ENCODE results near the gene KLHL29. TPM values are rescaled to one million over a fixed set of nuclear protein-coding genes. Genes with fewer than 3 reads are reported as not detected.

The KLHL29 gene
- total RNA-seq, 1 experiment from 2014 or later, result 16.7 TPM

DNA sequence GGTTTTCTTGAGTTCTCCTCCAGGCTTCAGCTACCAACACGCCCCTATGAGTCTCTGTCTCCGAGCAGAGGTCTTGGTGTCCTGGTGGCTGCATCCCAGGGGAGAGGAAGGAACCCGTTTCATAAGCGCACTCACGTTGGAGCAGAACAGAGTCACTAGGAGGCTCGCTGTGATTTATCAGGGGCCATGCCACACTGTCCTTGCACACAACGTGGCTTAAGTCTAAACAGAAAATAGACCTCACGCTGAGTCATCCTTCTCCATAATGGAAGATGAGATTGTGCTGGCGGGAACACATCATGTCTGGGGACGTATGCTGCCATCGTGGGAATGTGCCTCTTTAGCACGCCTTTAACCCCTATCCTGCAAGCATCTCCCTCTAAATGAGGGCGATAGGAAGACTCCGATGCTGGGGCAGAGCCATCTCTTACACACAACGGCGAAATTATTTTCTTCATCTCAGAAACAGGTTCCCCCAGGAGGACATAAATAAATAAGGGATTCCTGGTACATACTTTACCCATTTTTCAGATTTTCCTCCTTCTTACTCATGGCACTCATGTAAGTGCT, 211.4 kb downstream of the KLHL29 start (continued):
- TF ChIP-seq SRF (IDR thresholded peaks at IDR 0.05; ENCODE audit: low read depth) (no peak), ZNF274 (IDR thresholded peaks at IDR 0.05; ENCODE audit: low read depth, low read length) (no peak), ZFX (IDR thresholded peaks at IDR 0.05) (no peak), CEBPB (IDR thresholded peaks at IDR 0.05; ENCODE audit: low read depth) (no peak), FOSL1 (IDR thresholded peaks at IDR 0.05; ENCODE audit: low read depth) (no peak)

DNA sequence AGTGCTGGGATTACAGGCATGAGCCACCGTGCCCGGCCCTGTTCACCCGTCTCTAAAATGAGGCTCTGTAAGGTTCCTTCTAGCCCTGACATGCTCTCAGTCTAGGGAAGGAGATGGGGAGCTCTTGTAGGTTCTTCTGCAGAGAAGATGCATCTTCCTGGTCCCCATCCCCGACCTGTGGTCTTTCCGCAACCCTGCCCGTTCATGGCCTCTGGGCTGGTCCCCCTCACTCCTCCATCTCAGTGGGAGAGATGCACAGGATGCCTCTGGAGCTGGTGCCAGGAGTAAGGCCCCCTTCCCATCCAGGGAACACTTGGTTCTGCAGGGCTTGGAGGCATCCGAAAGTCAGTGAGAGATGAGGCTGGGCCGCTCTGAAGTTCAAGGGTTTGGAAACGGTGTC, 212.7 kb downstream of the KLHL29 start:
- no peak for ATAC-seq
- H3K9me2 ChIP-seq (ENCODE audit: insufficient read depth), result no peaks in the 10 kb centered on the region
- ChIA-PET RAD21 (ENCODE audit: low non-redundant PET in 1 of 2, low total read pairs in 2 of 2, uncharacterized antibody in 2 of 2, unreplicated experiment in 2 of 2) (no interaction called here), POLR2A (no interaction called here), CTCF (no interaction called here)
- no peak overlapping the region for H2AFZ ChIP-seq (ENCODE audit: low read depth, low read length, poor library complexity, severe bottlenecking)
- H3K4me3 ChIP-seq (replicated peaks in 1 of 2; ENCODE audit: low read depth in 1 of 2, low read length in 2 of 2), result no peak overlapping the region
- H3K27me3 ChIP-seq (ENCODE audit: insufficient read depth, low read length), result no peaks in the 10 kb centered on the region
- H3K36me3 ChIP-seq (ENCODE audit: control insufficient read depth in 1 of 2, insufficient read depth in 2 of 2, low read length in 2 of 2), result no peaks in the 10 kb centered on the region
- H3K79me2 ChIP-seq (ENCODE audit: insufficient read depth, low read length), result no peaks in the 10 kb centered on the region
- 0 out of 4 replicates have a peak, but pooled peaks cover 0 to 4% of the 10 kb centered on the region in 2 experiments for H3K4me1 ChIP-seq (ENCODE audit: control insufficient read depth in 1 of 2, insufficient read depth in 2 of 2, low read length in 2 of 2)
- TF ChIP-seq, protein P1, sequence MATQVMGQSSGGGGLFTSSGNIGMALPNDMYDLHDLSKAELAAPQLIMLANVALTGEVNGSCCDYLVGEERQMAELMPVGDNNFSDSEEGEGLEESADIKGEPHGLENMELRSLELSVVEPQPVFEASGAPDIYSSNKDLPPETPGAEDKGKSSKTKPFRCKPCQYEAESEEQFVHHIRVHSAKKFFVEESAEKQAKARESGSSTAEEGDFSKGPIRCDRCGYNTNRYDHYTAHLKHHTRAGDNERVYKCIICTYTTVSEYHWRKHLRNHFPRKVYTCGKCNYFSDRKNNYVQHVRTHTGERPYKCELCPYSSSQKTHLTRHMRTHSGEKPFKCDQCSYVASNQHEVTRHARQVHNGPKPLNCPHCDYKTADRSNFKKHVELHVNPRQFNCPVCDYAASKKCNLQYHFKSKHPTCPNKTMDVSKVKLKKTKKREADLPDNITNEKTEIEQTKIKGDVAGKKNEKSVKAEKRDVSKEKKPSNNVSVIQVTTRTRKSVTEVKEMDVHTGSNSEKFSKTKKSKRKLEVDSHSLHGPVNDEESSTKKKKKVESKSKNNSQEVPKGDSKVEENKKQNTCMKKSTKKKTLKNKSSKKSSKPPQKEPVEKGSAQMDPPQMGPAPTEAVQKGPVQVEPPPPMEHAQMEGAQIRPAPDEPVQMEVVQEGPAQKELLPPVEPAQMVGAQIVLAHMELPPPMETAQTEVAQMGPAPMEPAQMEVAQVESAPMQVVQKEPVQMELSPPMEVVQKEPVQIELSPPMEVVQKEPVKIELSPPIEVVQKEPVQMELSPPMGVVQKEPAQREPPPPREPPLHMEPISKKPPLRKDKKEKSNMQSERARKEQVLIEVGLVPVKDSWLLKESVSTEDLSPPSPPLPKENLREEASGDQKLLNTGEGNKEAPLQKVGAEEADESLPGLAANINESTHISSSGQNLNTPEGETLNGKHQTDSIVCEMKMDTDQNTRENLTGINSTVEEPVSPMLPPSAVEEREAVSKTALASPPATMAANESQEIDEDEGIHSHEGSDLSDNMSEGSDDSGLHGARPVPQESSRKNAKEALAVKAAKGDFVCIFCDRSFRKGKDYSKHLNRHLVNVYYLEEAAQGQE (IDR thresholded peaks at IDR 0.05; ENCODE audit: low read depth), result no peak
- TF ChIP-seq EZH2 (IDR thresholded peaks at IDR 0.05), result no peak
- TF ChIP-seq, protein P2, sequence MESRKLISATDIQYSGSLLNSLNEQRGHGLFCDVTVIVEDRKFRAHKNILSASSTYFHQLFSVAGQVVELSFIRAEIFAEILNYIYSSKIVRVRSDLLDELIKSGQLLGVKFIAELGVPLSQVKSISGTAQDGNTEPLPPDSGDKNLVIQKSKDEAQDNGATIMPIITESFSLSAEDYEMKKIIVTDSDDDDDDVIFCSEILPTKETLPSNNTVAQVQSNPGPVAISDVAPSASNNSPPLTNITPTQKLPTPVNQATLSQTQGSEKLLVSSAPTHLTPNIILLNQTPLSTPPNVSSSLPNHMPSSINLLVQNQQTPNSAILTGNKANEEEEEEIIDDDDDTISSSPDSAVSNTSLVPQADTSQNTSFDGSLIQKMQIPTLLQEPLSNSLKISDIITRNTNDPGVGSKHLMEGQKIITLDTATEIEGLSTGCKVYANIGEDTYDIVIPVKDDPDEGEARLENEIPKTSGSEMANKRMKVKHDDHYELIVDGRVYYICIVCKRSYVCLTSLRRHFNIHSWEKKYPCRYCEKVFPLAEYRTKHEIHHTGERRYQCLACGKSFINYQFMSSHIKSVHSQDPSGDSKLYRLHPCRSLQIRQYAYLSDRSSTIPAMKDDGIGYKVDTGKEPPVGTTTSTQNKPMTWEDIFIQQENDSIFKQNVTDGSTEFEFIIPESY (IDR thresholded peaks at IDR 0.05; ENCODE audit: extremely low read depth, insufficient replicate concordance, low read length), result no peak
- no peak for TF ChIP-seq FOSL1 (IDR thresholded peaks at IDR 0.05; ENCODE audit: low read depth)
- TF ChIP-seq, protein P3, sequence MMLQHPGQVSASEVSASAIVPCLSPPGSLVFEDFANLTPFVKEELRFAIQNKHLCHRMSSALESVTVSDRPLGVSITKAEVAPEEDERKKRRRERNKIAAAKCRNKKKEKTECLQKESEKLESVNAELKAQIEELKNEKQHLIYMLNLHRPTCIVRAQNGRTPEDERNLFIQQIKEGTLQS (IDR thresholded peaks at IDR 0.05), result no peak
- TF ChIP-seq ZNF274 (IDR thresholded peaks at IDR 0.05; ENCODE audit: low read depth, low read length), result no peak
- no peaks in the 10 kb centered on the region for H4K20me1 ChIP-seq (ENCODE audit: insufficient read depth)
- H3K27ac ChIP-seq (ENCODE audit: low read depth, low read length), result no peak overlapping the region
- intact Hi-C loops (cut with micrococcal nuclease), result no loop called here
- no TSS peak for BruUV-seq (replicated peaks)
- no peak overlapping the region for H3K4me2 ChIP-seq (ENCODE audit: low read length)
- H3K9ac ChIP-seq (ENCODE audit: low read length), result no peak overlapping the region
- H3K9me3 ChIP-seq (ENCODE audit: control insufficient read depth in 1 of 2, insufficient read depth in 1 of 2, low read depth in 1 of 2, low read length in 2 of 2), result no peaks in the 10 kb centered on the region
- no peak for DNase-seq (ENCODE audit: low read depth, low spot score)
